Measurements from ENCODE around the gene PRR30.

PRR30 gene

GRCh38 chr2:27182346-27182745 lies 43.1 kb upstream of the PRR30 start:
- Histone ChIP-seq H3K4me3 (ENCODE audit: low read depth, low read length) (no peak overlapping the region), H3K36me3 (ENCODE audit: control insufficient read depth in 1 of 2, insufficient read depth in 2 of 2, low read length in 2 of 2) (no peaks in the 10 kb centered on the region), H3K14ac (ENCODE audit: low read length) (no peak overlapping the region), H3K9me3 (ENCODE audit: insufficient read depth, low read depth, low read length) (no peaks in the 10 kb centered on the region), H2BK120ac (ENCODE audit: insufficient read depth, low read length, poor library complexity) (no peak overlapping the region), H3K18ac (ENCODE audit: low read length) (no peak overlapping the region), H3K4me2 (ENCODE audit: low read length) (no peak overlapping the region), H3K27ac (ENCODE audit: low read depth, low read length) (no peak overlapping the region), H3K79me2 (ENCODE audit: control insufficient read depth, insufficient read depth, low read length, poor library complexity) (no peaks in the 10 kb centered on the region), H4K8ac (ENCODE audit: low read depth, low read length) (no peak overlapping the region), H4K91ac (ENCODE audit: low read depth, low read length) (no peak overlapping the region), H3K79me1 (ENCODE audit: low read length) (no peaks in the 10 kb centered on the region), H2AFZ (ENCODE audit: insufficient read depth, low read length, poor library complexity) (no peak overlapping the region), H3K4me1 (ENCODE audit: control insufficient read depth in 1 of 2, insufficient read depth in 2 of 2, low read length in 2 of 2) (peaks cover 0 to 4% of the 10 kb centered on the region in 2 experiments), H3K4ac (ENCODE audit: low read depth, low read length) (no peak overlapping the region), H3K27me3 (ENCODE audit: insufficient read depth, low read length) (no peaks in the 10 kb centered on the region), H3K23ac (ENCODE audit: low read length) (no peak overlapping the region), H3K9ac (ENCODE audit: low read length) (no peak overlapping the region), H2AK5ac (ENCODE audit: low read length) (no peak overlapping the region), H2BK5ac (ENCODE audit: low read depth, low read length, poor library complexity) (no peak overlapping the region), H2BK12ac (ENCODE audit: low read length) (no peak overlapping the region), H4K12ac (ENCODE audit: low read depth, low read length) (no peak overlapping the region)
- DNase-seq: no peak
- WGBS (ENCODE audit: extremely low coverage, insufficient coverage, insufficient read length): no CpG with 5 or more reads among the region's 4 CpGs

DNA sequence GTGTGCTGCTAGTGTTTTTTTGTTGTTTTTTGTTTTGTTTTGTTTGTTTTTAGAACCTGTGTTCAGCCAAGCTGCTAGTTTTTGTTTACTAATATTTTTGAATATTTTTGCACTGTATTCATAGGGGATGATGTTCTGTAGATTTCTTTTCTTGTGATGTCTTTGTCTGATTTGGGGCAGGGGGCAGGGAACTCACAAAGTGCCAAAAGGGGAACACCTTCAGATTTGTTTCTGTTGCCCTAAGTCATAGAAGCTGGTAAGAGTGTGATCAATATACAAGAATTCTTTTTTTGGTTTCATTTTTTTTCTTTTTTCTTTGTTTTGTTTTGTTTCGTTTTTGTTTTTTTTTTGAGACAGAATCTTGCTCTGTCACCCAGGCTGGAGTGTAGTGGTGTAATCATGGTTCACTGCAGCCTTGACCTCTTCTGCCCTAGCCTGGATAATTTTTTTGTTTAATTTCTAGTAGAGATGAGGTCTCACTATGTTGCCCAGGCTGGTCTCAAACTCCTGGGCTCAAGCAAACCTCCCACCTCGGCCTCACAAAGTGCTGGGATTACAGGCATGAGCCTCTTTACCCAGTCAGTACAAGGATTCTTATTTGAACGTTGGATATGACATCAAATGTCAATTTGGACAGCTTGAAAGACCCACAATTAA lies 40.3 kb upstream of the PRR30 start:
- no peak overlapping the region for H3K18ac ChIP-seq (ENCODE audit: low read length)
- peaks cover 0 to 1% of the 10 kb centered on the region in 2 experiments for H3K4me1 ChIP-seq (ENCODE audit: control insufficient read depth in 1 of 2, insufficient read depth in 2 of 2, low read length in 2 of 2)
- no peaks in the 10 kb centered on the region for H3K36me3 ChIP-seq (ENCODE audit: control insufficient read depth in 1 of 2, insufficient read depth in 2 of 2, low read length in 2 of 2)
- H3K27ac ChIP-seq (ENCODE audit: low read depth, low read length): no peak overlapping the region
- no peak overlapping the region for H2BK5ac ChIP-seq (ENCODE audit: low read depth, low read length, poor library complexity)
- no peak overlapping the region for H4K12ac ChIP-seq (ENCODE audit: low read depth, low read length)
- H3K27me3 ChIP-seq (ENCODE audit: insufficient read depth, low read length): no peaks in the 10 kb centered on the region
- no CpG with 5 or more reads among the region's 3 CpGs for WGBS (ENCODE audit: extremely low coverage, insufficient coverage, insufficient read length)
- H3K9ac ChIP-seq (ENCODE audit: low read length): no peak overlapping the region
- no peak overlapping the region for H3K23ac ChIP-seq (ENCODE audit: low read length)
- no peak overlapping the region for H2AK5ac ChIP-seq (ENCODE audit: low read length)
- no peak overlapping the region for H2BK12ac ChIP-seq (ENCODE audit: low read length)
- H3K14ac ChIP-seq (ENCODE audit: low read length): no peak overlapping the region
- H3K79me2 ChIP-seq (ENCODE audit: control insufficient read depth, insufficient read depth, low read length, poor library complexity): no peaks in the 10 kb centered on the region
- no peak overlapping the region for H3K4ac ChIP-seq (ENCODE audit: low read depth, low read length)
- no peak overlapping the region for H3K4me3 ChIP-seq (ENCODE audit: low read depth, low read length)
- no peak overlapping the region for H2AFZ ChIP-seq (ENCODE audit: insufficient read depth, low read length, poor library complexity)
- no peaks in the 10 kb centered on the region for H3K79me1 ChIP-seq (ENCODE audit: low read length)
- no peak overlapping the region for H4K8ac ChIP-seq (ENCODE audit: low read depth, low read length)
- H4K91ac ChIP-seq (ENCODE audit: low read depth, low read length): no peak overlapping the region
- DNase-seq: no peak
- H3K4me2 ChIP-seq (ENCODE audit: low read length): no peak overlapping the region
- H3K9me3 ChIP-seq (ENCODE audit: insufficient read depth, low read depth, low read length): no peaks in the 10 kb centered on the region
- no peak overlapping the region for H2BK120ac ChIP-seq (ENCODE audit: insufficient read depth, low read length, poor library complexity)

DNA sequence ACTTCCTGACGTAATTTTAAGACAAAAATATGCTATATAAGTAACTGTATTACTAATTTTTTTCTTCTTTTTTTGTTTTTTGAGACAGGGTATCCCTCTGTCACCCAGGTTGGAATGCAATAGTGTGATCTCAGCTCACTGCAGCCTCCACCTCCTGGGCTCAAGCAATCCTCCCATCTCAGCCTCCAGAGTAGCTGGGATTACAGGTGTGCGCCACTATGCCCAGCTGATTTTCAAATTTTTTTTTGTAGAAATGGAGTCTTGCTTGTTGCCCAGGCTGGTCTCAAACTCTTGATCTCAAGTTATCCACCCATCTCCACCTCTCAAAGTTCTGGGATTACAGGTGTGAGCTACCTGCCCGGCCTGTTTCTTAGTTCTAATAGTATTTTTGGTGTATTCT lies 39.3 kb upstream of the PRR30 start:
- H3K4me1 ChIP-seq (ENCODE audit: control insufficient read depth in 1 of 2, insufficient read depth in 2 of 2, low read length in 2 of 2): no peaks in the 10 kb centered on the region
- no peaks in the 10 kb centered on the region for H3K79me2 ChIP-seq (ENCODE audit: control insufficient read depth, insufficient read depth, low read length, poor library complexity)
- H3K9me3 ChIP-seq (ENCODE audit: insufficient read depth, low read depth, low read length): no peaks in the 10 kb centered on the region
- H3K27ac ChIP-seq (ENCODE audit: low read depth, low read length): no peak overlapping the region
- H2AFZ ChIP-seq (ENCODE audit: insufficient read depth, low read length, poor library complexity): no peak overlapping the region
- H2BK12ac ChIP-seq (ENCODE audit: low read length): no peak overlapping the region
- H2BK5ac ChIP-seq (ENCODE audit: low read depth, low read length, poor library complexity): no peak overlapping the region
- H4K8ac ChIP-seq (ENCODE audit: low read depth, low read length): no peak overlapping the region
- H3K18ac ChIP-seq (ENCODE audit: low read length): no peak overlapping the region
- no peak overlapping the region for H3K14ac ChIP-seq (ENCODE audit: low read length)
- no peak overlapping the region for H3K4ac ChIP-seq (ENCODE audit: low read depth, low read length)
- no peaks in the 10 kb centered on the region for H3K27me3 ChIP-seq (ENCODE audit: insufficient read depth, low read length)
- H2BK120ac ChIP-seq (ENCODE audit: insufficient read depth, low read length, poor library complexity): no peak overlapping the region
- H3K4me3 ChIP-seq (ENCODE audit: low read depth, low read length): no peak overlapping the region
- no peaks in the 10 kb centered on the region for H3K36me3 ChIP-seq (ENCODE audit: control insufficient read depth in 1 of 2, insufficient read depth in 2 of 2, low read length in 2 of 2)
- H3K4me2 ChIP-seq (ENCODE audit: low read length): no peak overlapping the region
- H2AK5ac ChIP-seq (ENCODE audit: low read length): no peak overlapping the region
- H3K23ac ChIP-seq (ENCODE audit: low read length): no peak overlapping the region
- WGBS (ENCODE audit: extremely low coverage, insufficient coverage, insufficient read length): no CpG with 5 or more reads among the region's 3 CpGs
- no peak for DNase-seq
- no peak overlapping the region for H3K9ac ChIP-seq (ENCODE audit: low read length)
- H3K79me1 ChIP-seq (ENCODE audit: low read length): no peaks in the 10 kb centered on the region
- no peak overlapping the region for H4K12ac ChIP-seq (ENCODE audit: low read depth, low read length)
- no peak overlapping the region for H4K91ac ChIP-seq (ENCODE audit: low read depth, low read length)

GRCh38 chr2:27177441-27178351 lies 38.5 kb upstream of the PRR30 start:
- H2AK5ac ChIP-seq (ENCODE audit: low read length): no peak overlapping the region
- no peak overlapping the region for H2BK5ac ChIP-seq (ENCODE audit: low read depth, low read length, poor library complexity)
- no peak overlapping the region for H2BK12ac ChIP-seq (ENCODE audit: low read length)
- WGBS (ENCODE audit: extremely low coverage, insufficient coverage, insufficient read length): no CpG with 5 or more reads among the region's 15 CpGs
- no peak overlapping the region for H3K27ac ChIP-seq (ENCODE audit: low read depth, low read length)
- H4K12ac ChIP-seq (ENCODE audit: low read depth, low read length): no peak overlapping the region
- H3K36me3 ChIP-seq (ENCODE audit: control insufficient read depth in 1 of 2, insufficient read depth in 2 of 2, low read length in 2 of 2): no peaks in the 10 kb centered on the region
- DNase-seq: peak in 1 of 2 donors; percentile 29
- no peak overlapping the region for H3K14ac ChIP-seq (ENCODE audit: low read length)
- peak overlapping the region; percentile 8 for H3K9ac ChIP-seq (ENCODE audit: low read length)
- no peaks in the 10 kb centered on the region for H3K79me1 ChIP-seq (ENCODE audit: low read length)
- H3K4me1 ChIP-seq (ENCODE audit: control insufficient read depth in 1 of 2, insufficient read depth in 2 of 2, low read length in 2 of 2): no peaks in the 10 kb centered on the region
- H3K79me2 ChIP-seq (ENCODE audit: control insufficient read depth, insufficient read depth, low read length, poor library complexity): no peaks in the 10 kb centered on the region
- no peak overlapping the region for H3K4ac ChIP-seq (ENCODE audit: low read depth, low read length)
- no peak overlapping the region for H4K8ac ChIP-seq (ENCODE audit: low read depth, low read length)
- H3K18ac ChIP-seq (ENCODE audit: low read length): no peak overlapping the region
- H3K9me3 ChIP-seq (ENCODE audit: insufficient read depth, low read depth, low read length): no peaks in the 10 kb centered on the region
- no peak overlapping the region for H3K4me2 ChIP-seq (ENCODE audit: low read length)
- no peak overlapping the region for H2BK120ac ChIP-seq (ENCODE audit: insufficient read depth, low read length, poor library complexity)
- no peak overlapping the region for H4K91ac ChIP-seq (ENCODE audit: low read depth, low read length)
- H3K4me3 ChIP-seq (ENCODE audit: low read depth, low read length): no peak overlapping the region
- no peak overlapping the region for H2AFZ ChIP-seq (ENCODE audit: insufficient read depth, low read length, poor library complexity)
- H3K27me3 ChIP-seq (ENCODE audit: insufficient read depth, low read length): no peaks in the 10 kb centered on the region
- peak overlapping the region; percentile 22 for H3K23ac ChIP-seq (ENCODE audit: low read length)
